ENCODE results near the gene STPG3. TPM values are rescaled to one million over a fixed set of nuclear protein-coding genes. Genes with fewer than 3 reads are reported as not detected.

STPG3 gene
- total and polyA plus RNA-seq, 9 of the 15 experiments (the other 6 are each of a cell fraction or from before 2014, with no cell fraction given), result not detected

GRCh38 chr9:137301081-137301947 lies 50.2 kb downstream of the STPG3 start (continued):
- TF ChIP-seq SMARCA5 (IDR thresholded peaks at IDR 0.05) (no peak), ZNF146 (CRISPR knock-in tag; IDR thresholded peaks at IDR 0.05; ENCODE audit: unreplicated experiment) (no peak), CEBPG (CRISPR knock-in tag; IDR thresholded peaks at IDR 0.05) (peak; percentile 43; the same call in 1 of the 2 replicates), CEBPG (tag; conservative IDR thresholded peaks at IDR 0.05 in 1 of 2, IDR thresholded peaks at IDR 0.05 in 1 of 2) (no peak), HNRNPLL (IDR thresholded peaks at IDR 0.05; ENCODE audit: low read depth, low read length, poor library complexity, severe bottlenecking) (peak; percentile 58), NFXL1 (CRISPR knock-in tag; IDR thresholded peaks at IDR 0.05) (no peak), ZNF274 (IDR thresholded peaks at IDR 0.05; ENCODE audit: borderline replicate concordance, low read depth, low read length) (no peak), ERF (CRISPR knock-in tag; IDR thresholded peaks at IDR 0.05) (peak; percentile 86; the same call in 1 of the 2 replicates), SAFB (IDR thresholded peaks at IDR 0.05; ENCODE audit: borderline replicate concordance, low read depth, low read length) (peak; percentile 60), ZEB2 (IDR thresholded peaks at IDR 0.05) (no peak), U2AF1 (optimal IDR thresholded peaks at IDR 0.05; ENCODE audit: low read depth, low read length) (peak; percentile 85), PHB (CRISPR knock-in tag; IDR thresholded peaks at IDR 0.05) (peak; percentile 37; the same call in 1 of the 2 replicates), ZKSCAN1 (IDR thresholded peaks at IDR 0.05; ENCODE audit: low read depth, low read length) (no peak), NR2C2 (CRISPR knock-in tag; IDR thresholded peaks at IDR 0.05) (0 out of 2 replicates have a peak, but pooled peaks have one; percentile 42), NR2C2 (tag; IDR thresholded peaks at IDR 0.05) (no peak; the same call in none of the 2 replicates), MIER1 (IDR thresholded peaks at IDR 0.05; ENCODE audit: low read depth) (no peak), PHF8 (IDR thresholded peaks at IDR 0.05; ENCODE audit: borderline replicate concordance, low read length) (peak; percentile 43; the same call in 1 of the 2 replicates)
- TF ChIP-seq, protein P1, sequence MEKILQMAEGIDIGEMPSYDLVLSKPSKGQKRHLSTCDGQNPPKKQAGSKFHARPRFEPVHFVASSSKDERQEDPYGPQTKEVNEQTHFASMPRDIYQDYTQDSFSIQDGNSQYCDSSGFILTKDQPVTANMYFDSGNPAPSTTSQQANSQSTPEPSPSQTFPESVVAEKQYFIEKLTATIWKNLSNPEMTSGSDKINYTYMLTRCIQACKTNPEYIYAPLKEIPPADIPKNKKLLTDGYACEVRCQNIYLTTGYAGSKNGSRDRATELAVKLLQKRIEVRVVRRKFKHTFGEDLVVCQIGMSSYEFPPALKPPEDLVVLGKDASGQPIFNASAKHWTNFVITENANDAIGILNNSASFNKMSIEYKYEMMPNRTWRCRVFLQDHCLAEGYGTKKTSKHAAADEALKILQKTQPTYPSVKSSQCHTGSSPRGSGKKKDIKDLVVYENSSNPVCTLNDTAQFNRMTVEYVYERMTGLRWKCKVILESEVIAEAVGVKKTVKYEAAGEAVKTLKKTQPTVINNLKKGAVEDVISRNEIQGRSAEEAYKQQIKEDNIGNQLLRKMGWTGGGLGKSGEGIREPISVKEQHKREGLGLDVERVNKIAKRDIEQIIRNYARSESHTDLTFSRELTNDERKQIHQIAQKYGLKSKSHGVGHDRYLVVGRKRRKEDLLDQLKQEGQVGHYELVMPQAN (IDR thresholded peaks at IDR 0.05; ENCODE audit: borderline replicate concordance), result no peak
- TF ChIP-seq, protein P2, sequence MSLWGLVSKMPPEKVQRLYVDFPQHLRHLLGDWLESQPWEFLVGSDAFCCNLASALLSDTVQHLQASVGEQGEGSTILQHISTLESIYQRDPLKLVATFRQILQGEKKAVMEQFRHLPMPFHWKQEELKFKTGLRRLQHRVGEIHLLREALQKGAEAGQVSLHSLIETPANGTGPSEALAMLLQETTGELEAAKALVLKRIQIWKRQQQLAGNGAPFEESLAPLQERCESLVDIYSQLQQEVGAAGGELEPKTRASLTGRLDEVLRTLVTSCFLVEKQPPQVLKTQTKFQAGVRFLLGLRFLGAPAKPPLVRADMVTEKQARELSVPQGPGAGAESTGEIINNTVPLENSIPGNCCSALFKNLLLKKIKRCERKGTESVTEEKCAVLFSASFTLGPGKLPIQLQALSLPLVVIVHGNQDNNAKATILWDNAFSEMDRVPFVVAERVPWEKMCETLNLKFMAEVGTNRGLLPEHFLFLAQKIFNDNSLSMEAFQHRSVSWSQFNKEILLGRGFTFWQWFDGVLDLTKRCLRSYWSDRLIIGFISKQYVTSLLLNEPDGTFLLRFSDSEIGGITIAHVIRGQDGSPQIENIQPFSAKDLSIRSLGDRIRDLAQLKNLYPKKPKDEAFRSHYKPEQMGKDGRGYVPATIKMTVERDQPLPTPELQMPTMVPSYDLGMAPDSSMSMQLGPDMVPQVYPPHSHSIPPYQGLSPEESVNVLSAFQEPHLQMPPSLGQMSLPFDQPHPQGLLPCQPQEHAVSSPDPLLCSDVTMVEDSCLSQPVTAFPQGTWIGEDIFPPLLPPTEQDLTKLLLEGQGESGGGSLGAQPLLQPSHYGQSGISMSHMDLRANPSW (CRISPR knock-in tag; IDR thresholded peaks at IDR 0.05), result no peak
- TF ChIP-seq, protein P3, sequence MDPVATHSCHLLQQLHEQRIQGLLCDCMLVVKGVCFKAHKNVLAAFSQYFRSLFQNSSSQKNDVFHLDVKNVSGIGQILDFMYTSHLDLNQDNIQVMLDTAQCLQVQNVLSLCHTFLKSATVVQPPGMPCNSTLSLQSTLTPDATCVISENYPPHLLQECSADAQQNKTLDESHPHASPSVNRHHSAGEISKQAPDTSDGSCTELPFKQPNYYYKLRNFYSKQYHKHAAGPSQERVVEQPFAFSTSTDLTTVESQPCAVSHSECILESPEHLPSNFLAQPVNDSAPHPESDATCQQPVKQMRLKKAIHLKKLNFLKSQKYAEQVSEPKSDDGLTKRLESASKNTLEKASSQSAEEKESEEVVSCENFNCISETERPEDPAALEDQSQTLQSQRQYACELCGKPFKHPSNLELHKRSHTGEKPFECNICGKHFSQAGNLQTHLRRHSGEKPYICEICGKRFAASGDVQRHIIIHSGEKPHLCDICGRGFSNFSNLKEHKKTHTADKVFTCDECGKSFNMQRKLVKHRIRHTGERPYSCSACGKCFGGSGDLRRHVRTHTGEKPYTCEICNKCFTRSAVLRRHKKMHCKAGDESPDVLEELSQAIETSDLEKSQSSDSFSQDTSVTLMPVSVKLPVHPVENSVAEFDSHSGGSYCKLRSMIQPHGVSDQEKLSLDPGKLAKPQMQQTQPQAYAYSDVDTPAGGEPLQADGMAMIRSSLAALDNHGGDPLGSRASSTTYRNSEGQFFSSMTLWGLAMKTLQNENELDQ (CRISPR knock-in tag; IDR thresholded peaks at IDR 0.05; ENCODE audit: borderline replicate concordance), result no peak
